NB4 (cell line): ENCODE measurements around the gene IRF2BP2.

Experiments used
- DNase-seq: peaks from one replicate; pipeline ENCODE4 v3.0.0; 2010; ENCODE audit warnings: low read depth
- H3K4me3 ChIP-seq: one replicate; pipeline ENCODE4 v1.5.1; 2011; ENCODE audit warnings: mild to moderate bottlenecking, low read depth, low read length, moderate library complexity
- MYC ChIP-seq: IDR thresholded peaks from 2 replicates; pipeline ENCODE4 v1.6.1; 2011; ENCODE audit warnings: low read depth, low read length
- POLR2A ChIP-seq: IDR thresholded peaks from 2 replicates; pipeline ENCODE4 v1.6.1; 2011; ENCODE audit warnings: mild to moderate bottlenecking; ENCODE audit not compliant: insufficient read length; ENCODE audit errors: extremely low read depth
- TF ChIP-seq, protein P1 (sequence below): IDR thresholded peaks from 2 replicates; pipeline ENCODE4 v1.6.1; 2011; ENCODE audit warnings: low read depth, low read length
- TF ChIP-seq, protein P2 (sequence below): IDR thresholded peaks from one replicate; pipeline ENCODE4 v1.5.1; 2012; ENCODE audit warnings: low read depth, low read length

Gene IRF2BP2

DNA sequence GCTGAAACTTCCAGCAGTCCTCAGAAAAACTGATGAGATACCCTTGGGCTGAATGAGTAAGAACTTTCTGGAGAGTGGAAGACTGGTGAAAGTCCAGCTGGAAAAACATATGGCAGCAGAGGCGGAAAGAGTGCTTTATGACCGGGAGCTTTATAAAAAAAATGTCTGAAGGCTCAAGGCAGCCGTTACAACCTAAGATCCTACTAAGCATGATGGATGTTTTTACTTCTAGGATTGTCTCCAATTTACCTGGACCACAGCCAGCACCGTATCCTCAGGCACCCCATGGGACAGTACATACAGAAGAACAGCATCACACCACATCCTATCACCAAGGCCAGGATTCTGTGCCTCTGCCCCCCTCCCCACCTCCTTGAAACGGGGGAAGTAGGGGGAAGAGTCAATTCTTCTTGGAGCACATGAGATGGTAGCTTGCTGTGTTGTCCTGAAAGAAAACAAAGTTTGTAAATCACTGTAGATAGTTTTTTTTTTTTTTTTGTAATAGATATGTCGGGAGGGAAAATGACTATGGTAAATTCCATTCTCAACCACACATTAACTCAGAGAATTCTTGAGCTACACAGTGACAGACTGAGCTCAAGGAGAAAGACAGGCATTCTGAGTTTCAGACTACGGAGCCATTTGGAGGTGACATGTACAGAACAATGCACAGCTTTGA is 11.8 kb upstream of the IRF2BP2 start:
- H3K4me3 ChIP-seq: no peak overlapping the region
- TF ChIP-seq, protein P1, sequence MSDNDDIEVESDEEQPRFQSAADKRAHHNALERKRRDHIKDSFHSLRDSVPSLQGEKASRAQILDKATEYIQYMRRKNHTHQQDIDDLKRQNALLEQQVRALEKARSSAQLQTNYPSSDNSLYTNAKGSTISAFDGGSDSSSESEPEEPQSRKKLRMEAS: no peak
- TF ChIP-seq, protein P2, sequence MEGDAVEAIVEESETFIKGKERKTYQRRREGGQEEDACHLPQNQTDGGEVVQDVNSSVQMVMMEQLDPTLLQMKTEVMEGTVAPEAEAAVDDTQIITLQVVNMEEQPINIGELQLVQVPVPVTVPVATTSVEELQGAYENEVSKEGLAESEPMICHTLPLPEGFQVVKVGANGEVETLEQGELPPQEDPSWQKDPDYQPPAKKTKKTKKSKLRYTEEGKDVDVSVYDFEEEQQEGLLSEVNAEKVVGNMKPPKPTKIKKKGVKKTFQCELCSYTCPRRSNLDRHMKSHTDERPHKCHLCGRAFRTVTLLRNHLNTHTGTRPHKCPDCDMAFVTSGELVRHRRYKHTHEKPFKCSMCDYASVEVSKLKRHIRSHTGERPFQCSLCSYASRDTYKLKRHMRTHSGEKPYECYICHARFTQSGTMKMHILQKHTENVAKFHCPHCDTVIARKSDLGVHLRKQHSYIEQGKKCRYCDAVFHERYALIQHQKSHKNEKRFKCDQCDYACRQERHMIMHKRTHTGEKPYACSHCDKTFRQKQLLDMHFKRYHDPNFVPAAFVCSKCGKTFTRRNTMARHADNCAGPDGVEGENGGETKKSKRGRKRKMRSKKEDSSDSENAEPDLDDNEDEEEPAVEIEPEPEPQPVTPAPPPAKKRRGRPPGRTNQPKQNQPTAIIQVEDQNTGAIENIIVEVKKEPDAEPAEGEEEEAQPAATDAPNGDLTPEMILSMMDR: no peak
- TF ChIP-seq POLR2A (no peak), MYC (no peak)
- no peak for DNase-seq

DNA sequence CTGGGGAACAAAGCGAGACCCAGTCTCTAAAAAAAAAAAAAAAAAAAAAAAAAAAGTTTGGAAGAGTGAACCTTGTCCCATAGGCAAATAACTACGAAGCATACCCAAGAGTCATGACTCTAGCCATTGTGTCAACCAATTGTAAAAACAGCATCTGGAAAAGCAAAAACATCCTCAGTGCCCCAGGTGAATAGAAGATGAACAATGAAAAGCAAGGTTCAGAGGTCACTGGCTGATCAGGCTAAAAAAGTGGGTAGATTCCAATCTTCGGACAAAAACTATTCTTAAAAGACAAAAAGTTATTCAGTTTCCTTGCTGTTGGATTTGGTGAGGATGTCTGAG is 11.1 kb upstream of the IRF2BP2 start:
- TF ChIP-seq MYC: no peak
- TF ChIP-seq POLR2A: no peak
- TF ChIP-seq, protein P2: no peak
- TF ChIP-seq, protein P1: no peak
- no peak for DNase-seq
- no peak overlapping the region for H3K4me3 ChIP-seq

DNA sequence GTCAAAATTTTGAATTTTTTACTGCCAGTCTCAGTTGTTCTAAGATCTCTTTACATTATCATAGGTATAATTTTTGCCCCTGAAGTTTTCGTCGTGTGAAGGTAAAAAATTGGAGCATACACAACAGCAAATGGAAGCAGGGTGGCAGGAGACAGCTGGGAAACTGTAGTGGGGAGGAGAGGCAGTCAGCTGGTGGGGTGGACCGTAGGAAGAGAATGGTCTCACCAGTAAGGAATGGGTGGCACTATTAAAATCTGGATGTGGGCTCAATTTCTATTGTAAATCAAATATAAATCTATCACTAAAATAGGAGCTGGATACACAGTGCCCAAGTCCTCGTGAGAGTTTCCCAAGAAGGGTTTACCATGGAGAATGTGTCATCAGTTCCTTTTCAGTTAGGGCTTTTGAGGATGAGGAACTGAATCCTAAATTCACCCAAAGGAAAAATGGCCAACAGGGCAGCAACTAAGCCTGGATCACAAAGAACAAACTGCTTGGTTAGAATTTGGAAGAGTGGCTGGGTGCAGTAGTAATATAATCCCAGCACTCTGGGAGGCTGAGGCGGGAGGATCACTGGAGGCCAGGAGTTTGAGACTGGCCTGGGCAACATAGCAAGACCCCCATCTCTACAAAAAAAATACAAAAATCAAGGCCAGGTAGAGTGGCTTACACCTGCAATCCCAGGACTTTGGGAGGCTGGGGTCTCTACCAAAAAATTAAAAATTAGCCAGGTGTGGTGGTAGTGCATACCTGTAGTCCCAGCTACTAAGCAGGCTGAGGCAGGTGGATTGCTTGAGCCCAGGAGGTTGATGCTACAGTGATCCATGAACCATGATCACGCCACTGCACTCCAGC is 10.5 kb upstream of the IRF2BP2 start:
- peak; percentile 16 for DNase-seq
- TF ChIP-seq, protein P1: no peak
- TF ChIP-seq POLR2A (no peak), MYC (no peak)
- TF ChIP-seq, protein P2: no peak
- H3K4me3 ChIP-seq: no peak overlapping the region

DNA sequence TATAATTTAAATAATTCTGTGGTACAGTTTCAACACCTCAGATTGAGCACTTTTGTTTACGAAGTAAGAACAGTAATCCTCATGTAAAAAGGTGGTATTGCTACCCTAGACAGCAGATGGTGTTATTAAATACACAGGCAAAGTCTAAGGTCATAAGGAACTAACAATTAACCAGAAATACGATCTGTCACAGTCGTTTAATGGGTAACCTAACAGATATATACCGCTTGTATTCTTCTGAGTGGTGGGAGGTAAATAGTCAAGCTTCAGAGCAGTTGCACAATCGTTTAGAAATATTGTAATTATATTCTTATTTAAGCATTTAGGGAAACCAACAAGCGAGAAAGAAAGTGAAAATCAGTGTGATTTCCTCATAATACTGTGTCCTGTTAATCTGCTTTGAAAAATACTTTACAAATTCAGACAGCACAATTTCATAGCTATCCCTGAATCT is 9.8 kb upstream of the IRF2BP2 start:
- no peak for TF ChIP-seq POLR2A
- TF ChIP-seq, protein P1: no peak
- TF ChIP-seq, protein P2: no peak
- TF ChIP-seq MYC: no peak
- H3K4me3 ChIP-seq: no peak overlapping the region
- DNase-seq: peak; percentile 30

DNA sequence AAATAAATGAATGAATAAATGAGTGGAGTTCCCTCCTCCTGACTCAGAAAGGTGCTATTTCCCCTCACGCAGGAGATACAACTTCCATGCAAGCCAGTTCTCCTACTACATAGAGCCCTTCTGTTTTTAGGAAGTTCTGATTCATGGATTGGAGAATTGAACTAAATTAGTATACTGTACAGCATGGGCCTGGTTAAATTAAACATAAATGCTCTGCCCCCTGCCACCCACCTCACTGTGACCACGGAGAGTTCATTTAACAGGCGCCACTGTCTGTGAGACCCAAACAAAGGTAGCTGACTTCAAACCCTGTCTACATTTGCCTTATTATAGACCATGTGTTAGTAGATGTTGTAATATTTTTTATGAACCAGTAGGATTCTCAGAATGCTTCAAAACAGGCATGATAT is 9.1 kb upstream of the IRF2BP2 start:
- H3K4me3 ChIP-seq: no peak overlapping the region
- no peak for DNase-seq
- TF ChIP-seq, protein P2: no peak
- TF ChIP-seq, protein P1: no peak
- TF ChIP-seq MYC (no peak), POLR2A (no peak)
